Measurements from ENCODE around the gene TMEM273.

Gene TMEM273

GRCh38 chr10:49110684-49111319 lies 77.4 kb downstream of the TMEM273 start:
- H3K27ac ChIP-seq = no peak overlapping the region
- TF ChIP-seq ZFX (IDR thresholded peaks at IDR 0.05; ENCODE audit: borderline replicate concordance) = no peak

- H3K27ac ChIP-seq = no peak overlapping the region
- TF ChIP-seq ZFX (IDR thresholded peaks at IDR 0.05; ENCODE audit: borderline replicate concordance) (no peak), CTCF (IDR thresholded peaks at IDR 0.05) (no peak)
These were observed 78.4 kb downstream of the TMEM273 start for GRCh38 chr10:49109669-49110340.

GRCh38 chr10:49108656-49109055 lies 79.5 kb downstream of the TMEM273 start:
- no peak for TF ChIP-seq ZFX (IDR thresholded peaks at IDR 0.05; ENCODE audit: borderline replicate concordance)
- TF ChIP-seq CTCF (IDR thresholded peaks at IDR 0.05) = no peak
- H3K27ac ChIP-seq = no peak overlapping the region

- no peak for TF ChIP-seq CTCF (IDR thresholded peaks at IDR 0.05)
- no peak for TF ChIP-seq ZFX (IDR thresholded peaks at IDR 0.05; ENCODE audit: borderline replicate concordance)
- H3K27ac ChIP-seq = no peak overlapping the region
These were observed 80.3 kb downstream of the TMEM273 start for GRCh38 chr10:49107887-49108267.

GRCh38 chr10:49107111-49107886 lies 80.9 kb downstream of the TMEM273 start:
- H3K27ac ChIP-seq = no peak overlapping the region
- TF ChIP-seq CTCF (IDR thresholded peaks at IDR 0.05) (no peak), ZFX (IDR thresholded peaks at IDR 0.05; ENCODE audit: borderline replicate concordance) (no peak)

GRCh38 chr10:49106451-49106850 lies 81.7 kb downstream of the TMEM273 start:
- no peak overlapping the region for H3K27ac ChIP-seq

GRCh38 chr10:49105076-49105475 lies 83.1 kb downstream of the TMEM273 start:
- no peak for TF ChIP-seq CTCF (IDR thresholded peaks at IDR 0.05)
- TF ChIP-seq ZFX (IDR thresholded peaks at IDR 0.05; ENCODE audit: borderline replicate concordance) = no peak
- no peak overlapping the region for H3K27ac ChIP-seq

More at GRCh38 chr10:49106451-49106850, 81.7 kb downstream of the TMEM273 start:
- TF ChIP-seq ZFX (IDR thresholded peaks at IDR 0.05; ENCODE audit: borderline replicate concordance) = no peak
- no peak for TF ChIP-seq CTCF (IDR thresholded peaks at IDR 0.05)

All from 22Rv1 (cell line).